Sigmoid colon (tissue), 4 donors: ENCODE measurements around the gene SLC35E1.

Experiments used
- CTCF ChIP-seq, 4 experiments: fragments of 450-650 bp in 3 of 4; fragments of 200-600 bp in 1 of 4; IDR thresholded peaks; one replicate each; pipeline ENCODE4 v1.5.1; 2016 to 2019; ENCODE audit warnings: antibody characterized with exemption in 4 of 4, mild to moderate bottlenecking in 3 of 4, moderate library complexity in 2 of 4
- EP300 ChIP-seq, 4 donors: sonication (generic); formaldehyde crosslinking; IDR thresholded peaks; one replicate each; pipeline ENCODE4 v1.6.1; 2017; ENCODE audit warnings: antibody characterized with exemption in 4 of 4
- POLR2A ChIP-seq, 2 donors: fragments of 450-650 bp; IDR thresholded peaks; one replicate each; pipeline ENCODE4 v1.6.1; 2016; ENCODE audit warnings: antibody characterized with exemption in 2 of 2, mild to moderate bottlenecking in 2 of 2, moderate library complexity in 2 of 2

- no peak for TF ChIP-seq CTCF (IDR thresholded peaks at IDR 0.05)
- no peak for TF ChIP-seq EP300 (IDR thresholded peaks at IDR 0.05)
- no peak for TF ChIP-seq POLR2A (IDR thresholded peaks at IDR 0.05)
Measured at GRCh38 chr19:16579381-16579780, 7.2 kb upstream of the SLC35E1 start.
